MCF 10A (cell line): ENCODE data around the gene HBG2. TPM values are rescaled to one million over a fixed set of nuclear protein-coding genes. Genes with fewer than 3 reads are reported as not detected.
A peak's percentile ranks its signal among the peaks of the same experiment; 100 is the strongest.

Source experiments
- BruUV-seq: library from RNA; stranded (reverse); fragments of 400-500 nt; replicated peaks from 2 replicates; lab custom pipeline; 2021; lab: Mats Ljungman, UMichigan
- CTCF ChIA-PET: fragments of 300-600 bp; sonication (Branson Sonifier 250); formaldehyde crosslinking; extraction: SDS; loops from one replicate; lab custom pipeline; 2021; ENCODE audit warnings: antibody characterized with exemption, inconsistent platforms; lab: Yijun Ruan, JAX
- POLR2A ChIA-PET: fragments of 300-600, 350-650 bp; sonication (Branson Sonifier 250); formaldehyde crosslinking; extraction: SDS; loops from one replicate; lab custom pipeline; 2020; ENCODE audit warnings: antibody characterized with exemption, inconsistent platforms; lab: Yijun Ruan, JAX
- DNase-seq: peaks from one replicate; pipeline ENCODE4 v3.0.0-alpha.2; 2018; ENCODE audit not compliant: unreplicated experiment
- H3K27ac Mint-ChIP-seq: one replicate; pipeline ENCODE4 v1.8.0; 2022; ENCODE audit warnings: mild to moderate bottlenecking, low read depth, mixed read lengths; ENCODE audit not compliant: unreplicated experiment
- H3K27me3 Mint-ChIP-seq: one replicate; pipeline ENCODE4 v1.8.0; 2022; ENCODE audit warnings: mixed read lengths; ENCODE audit not compliant: insufficient read depth, unreplicated experiment
- H3K36me3 Mint-ChIP-seq: one replicate; pipeline ENCODE4 v1.8.0; 2022; ENCODE audit warnings: mild to moderate bottlenecking, moderate library complexity, mixed read lengths; ENCODE audit not compliant: insufficient read depth, unreplicated experiment
- H3K4me1 Mint-ChIP-seq: one replicate; pipeline ENCODE4 v1.8.0; 2022; ENCODE audit warnings: mixed read lengths; ENCODE audit not compliant: insufficient read depth, unreplicated experiment
- H3K4me3 Mint-ChIP-seq: one replicate; pipeline ENCODE4 v1.8.0; 2022; ENCODE audit warnings: mild to moderate bottlenecking, moderate library complexity, mixed read lengths; ENCODE audit not compliant: unreplicated experiment
- H3K9me3 Mint-ChIP-seq: one replicate; pipeline ENCODE4 v1.8.0; 2022; ENCODE audit warnings: mixed read lengths; ENCODE audit not compliant: unreplicated experiment
- intact Hi-C: fragments of 100-400 bp; cut with micrococcal nuclease; formaldehyde crosslinking; loops from 2 replicates; pipeline ENCODE4 v1.14.1; 2022
- total RNA-seq: library from RNA; stranded (reverse); gene quantifications from 2 replicates; pipeline ENCODE4 v1.2.3, GENCODE V29; 2022
- TF ChIP-seq, protein P1 (sequence below): fragments of 200-600 bp; IDR thresholded peaks from one replicate; pipeline ENCODE4 v1.8.0; 2022; ENCODE audit warnings: antibody characterized with exemption, mild to moderate bottlenecking; ENCODE audit not compliant: unreplicated experiment

The HBG2 gene
- total RNA-seq, 1 experiment from 2014 or later, result not detected

DNA sequence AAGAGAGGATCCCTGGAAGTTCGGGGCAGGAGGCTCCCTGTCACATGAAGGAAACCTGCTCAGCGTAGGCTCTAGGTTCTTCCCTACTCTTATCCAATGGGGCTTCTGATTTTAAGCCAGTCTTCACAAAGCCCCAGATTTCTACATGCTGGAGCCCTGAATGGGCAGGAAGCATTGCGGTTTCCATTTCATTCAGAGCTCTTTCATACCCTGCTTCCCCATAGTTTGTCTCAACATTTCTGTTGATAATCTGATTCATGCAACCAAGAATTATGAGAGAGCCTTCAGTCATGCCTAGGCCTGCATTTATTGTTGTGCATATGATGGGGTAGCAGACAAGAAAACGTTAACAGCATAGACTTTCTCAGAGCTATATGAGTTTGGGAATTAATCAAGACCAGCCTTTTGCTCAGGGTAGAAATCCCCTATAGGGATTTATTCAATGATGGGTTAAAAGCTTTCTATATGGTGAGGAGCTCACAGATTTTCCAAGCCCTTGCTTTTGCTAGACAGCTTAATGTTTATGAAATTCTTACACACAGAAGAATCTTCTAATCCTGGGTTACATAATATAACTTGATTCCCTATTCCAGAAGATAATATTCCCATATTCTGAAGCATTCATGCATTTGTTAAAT is 31.2 kb upstream of the HBG2 start:
- TF ChIP-seq, protein P1, sequence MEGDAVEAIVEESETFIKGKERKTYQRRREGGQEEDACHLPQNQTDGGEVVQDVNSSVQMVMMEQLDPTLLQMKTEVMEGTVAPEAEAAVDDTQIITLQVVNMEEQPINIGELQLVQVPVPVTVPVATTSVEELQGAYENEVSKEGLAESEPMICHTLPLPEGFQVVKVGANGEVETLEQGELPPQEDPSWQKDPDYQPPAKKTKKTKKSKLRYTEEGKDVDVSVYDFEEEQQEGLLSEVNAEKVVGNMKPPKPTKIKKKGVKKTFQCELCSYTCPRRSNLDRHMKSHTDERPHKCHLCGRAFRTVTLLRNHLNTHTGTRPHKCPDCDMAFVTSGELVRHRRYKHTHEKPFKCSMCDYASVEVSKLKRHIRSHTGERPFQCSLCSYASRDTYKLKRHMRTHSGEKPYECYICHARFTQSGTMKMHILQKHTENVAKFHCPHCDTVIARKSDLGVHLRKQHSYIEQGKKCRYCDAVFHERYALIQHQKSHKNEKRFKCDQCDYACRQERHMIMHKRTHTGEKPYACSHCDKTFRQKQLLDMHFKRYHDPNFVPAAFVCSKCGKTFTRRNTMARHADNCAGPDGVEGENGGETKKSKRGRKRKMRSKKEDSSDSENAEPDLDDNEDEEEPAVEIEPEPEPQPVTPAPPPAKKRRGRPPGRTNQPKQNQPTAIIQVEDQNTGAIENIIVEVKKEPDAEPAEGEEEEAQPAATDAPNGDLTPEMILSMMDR, result no peak
- intact Hi-C loops, result no loop called here
- POLR2A ChIA-PET, result no interaction called here
- peak; percentile 5 for DNase-seq
- CTCF ChIA-PET, result interaction anchor here (0.8 to 1.2 kb wide), 2 partner anchors 9 to 85 kb away, joined by 3 to 4 read pairs; partner anchors contain the start of gene OR51V1
- Mint-ChIP-seq H3K36me3 (no peaks in the 10 kb centered on the region), H3K9me3 (no peaks in the 10 kb centered on the region), H3K4me1 (peaks cover 10% of the 10 kb centered on the region), H3K4me3 (no peak overlapping the region), H3K27me3 (no peaks in the 10 kb centered on the region), H3K27ac (peak overlapping the region; percentile 47)
- BruUV-seq, result no TSS peak

DNA sequence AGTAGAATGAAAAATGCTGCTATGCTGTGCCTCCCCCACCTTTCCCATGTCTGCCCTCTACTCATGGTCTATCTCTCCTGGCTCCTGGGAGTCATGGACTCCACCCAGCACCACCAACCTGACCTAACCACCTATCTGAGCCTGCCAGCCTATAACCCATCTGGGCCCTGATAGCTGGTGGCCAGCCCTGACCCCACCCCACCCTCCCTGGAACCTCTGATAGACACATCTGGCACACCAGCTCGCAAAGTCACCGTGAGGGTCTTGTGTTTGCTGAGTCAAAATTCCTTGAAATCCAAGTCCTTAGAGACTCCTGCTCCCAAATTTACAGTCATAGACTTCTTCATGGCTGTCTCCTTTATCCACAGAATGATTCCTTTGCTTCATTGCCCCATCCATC is 30.1 kb upstream of the HBG2 start:
- Mint-ChIP-seq H3K27me3 (no peaks in the 10 kb centered on the region), H3K9me3 (no peaks in the 10 kb centered on the region), H3K4me1 (peaks cover 20% of the 10 kb centered on the region), H3K27ac (no peak overlapping the region), H3K36me3 (no peaks in the 10 kb centered on the region), H3K4me3 (no peak overlapping the region)
- no TSS peak for BruUV-seq
- CTCF ChIA-PET, result interaction anchor here (1.8 kb wide), 1 partner anchor 81 kb away, joined by 6 read pairs; no protein-coding TSS in a partner anchor
- TF ChIP-seq, protein P1, result no peak
- POLR2A ChIA-PET, result no interaction called here
- intact Hi-C loops, result no loop called here
- DNase-seq, result no peak

DNA sequence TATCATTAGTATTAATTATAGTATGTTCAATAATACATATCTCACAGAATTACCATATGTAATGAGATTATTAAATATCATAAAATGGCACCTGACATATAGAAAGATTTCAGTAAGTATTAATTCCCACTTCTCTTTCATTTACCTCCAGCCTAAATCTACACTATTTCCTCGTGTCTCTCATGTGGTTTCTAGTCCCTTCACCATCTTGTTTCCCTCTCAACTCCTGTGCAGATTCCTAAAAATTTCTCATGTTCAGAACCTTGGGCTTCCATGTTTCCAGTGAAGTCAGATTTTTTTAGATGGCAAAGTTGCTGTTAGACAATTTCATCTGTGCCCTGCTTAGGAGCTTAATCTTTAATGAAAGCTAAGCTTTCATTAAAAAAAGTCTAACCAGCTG is 29.3 kb upstream of the HBG2 start:
- POLR2A ChIA-PET, result interaction anchor here (0.5 kb wide), 1 partner anchor 526 kb away, joined by 3 read pairs; no protein-coding TSS in a partner anchor
- H3K36me3 Mint-ChIP-seq, result no peaks in the 10 kb centered on the region

GRCh38 chr11:5283086-5283485 is 28.5 kb upstream of the HBG2 start:
- Mint-ChIP-seq H3K9me3 (no peaks in the 10 kb centered on the region), H3K27ac (no peak overlapping the region), H3K4me3 (no peak overlapping the region), H3K4me1 (peaks cover 21% of the 10 kb centered on the region), H3K27me3 (no peaks in the 10 kb centered on the region), H3K36me3 (no peaks in the 10 kb centered on the region)
- BruUV-seq, result no TSS peak
- TF ChIP-seq, protein P1, result no peak
- POLR2A ChIA-PET, result no interaction called here
- no peak for DNase-seq
- CTCF ChIA-PET, result interaction anchor here (1.8 to 3.2 kb wide), 2 partner anchors 7 to 79 kb away, joined by 6 to 12 read pairs; no protein-coding TSS in a partner anchor
- intact Hi-C loops, result no loop called here

More for the DNA sequence above, 29.3 kb upstream of the HBG2 start:
- no peak for DNase-seq
- intact Hi-C loops, result no loop called here
- H3K9me3 Mint-ChIP-seq, result no peaks in the 10 kb centered on the region
- no peak overlapping the region for H3K27ac Mint-ChIP-seq
- H3K4me3 Mint-ChIP-seq, result no peak overlapping the region
- TF ChIP-seq, protein P1, result no peak
- H3K4me1 Mint-ChIP-seq, result peaks cover 21% of the 10 kb centered on the region
- H3K27me3 Mint-ChIP-seq, result no peaks in the 10 kb centered on the region
- BruUV-seq, result no TSS peak
- CTCF ChIA-PET, result interaction anchor here (0.5 to 1.8 kb wide), 2 partner anchors 15 to 80 kb away, joined by 3 to 6 read pairs; no protein-coding TSS in a partner anchor
